Liver (tissue), 5 donors: ENCODE measurements around the gene TFF2. TPM values are rescaled to one million over a fixed set of nuclear protein-coding genes. Genes with fewer than 3 reads are reported as not detected.

Source experiments
- FOXA1 ChIP-seq: IDR thresholded peaks from 2 replicates; pipeline ENCODE4 v1.6.1; 2016; ENCODE audit warnings: antibody characterized with exemption
- GABPA ChIP-seq, 2 donors: IDR thresholded peaks in 1 of 2; conservative IDR thresholded peaks in 1 of 2; 2 replicates each; pipeline ENCODE4 v1.6.1; 2016; ENCODE audit warnings: antibody characterized with exemption in 2 of 2, mild to moderate bottlenecking in 1 of 2, moderate library complexity in 1 of 2
- HNF4G ChIP-seq: IDR thresholded peaks from 2 replicates; pipeline ENCODE4 v1.6.1; 2016; ENCODE audit warnings: antibody characterized with exemption
- NR2F2 ChIP-seq: IDR thresholded peaks from 2 replicates; pipeline ENCODE4 v1.6.1; 2016; ENCODE audit warnings: antibody characterized with exemption
- RAD21 ChIP-seq, 2 donors: IDR thresholded peaks; 2 replicates each; pipeline ENCODE4 v1.6.1; 2016; ENCODE audit warnings: antibody characterized with exemption in 2 of 2, mild to moderate bottlenecking in 2 of 2
- REST ChIP-seq: IDR thresholded peaks from 2 replicates; pipeline ENCODE4 v1.6.1; 2016; ENCODE audit warnings: antibody characterized with exemption, mild to moderate bottlenecking
- RXRA ChIP-seq, 2 donors: IDR thresholded peaks; 2 replicates each; pipeline ENCODE4 v1.6.1; 2017 to 2018; ENCODE audit warnings: antibody characterized with exemption in 2 of 2, mild to moderate bottlenecking in 1 of 2
- SP1 ChIP-seq: IDR thresholded peaks from 2 replicates; pipeline ENCODE4 v1.6.1; 2018; ENCODE audit warnings: antibody characterized with exemption, mild to moderate bottlenecking
- YY1 ChIP-seq: IDR thresholded peaks from 2 replicates; pipeline ENCODE4 v1.6.1; 2016; ENCODE audit warnings: antibody characterized with exemption, mild to moderate bottlenecking
- polyA plus RNA-seq, 2 donors: library from polyadenylated mRNA; stranded (reverse) in 1 of 2; unstranded in 1 of 2; fragments of 200-250 nt in 1 of 2; fragments of >200 nt in 1 of 2; fragmentation: Nextera tagmentation in 1 of 2; extraction: Ambion mirVana in 1 of 2; gene quantifications; one replicate each; pipeline versions ENCODE4 v1.2.1 to v1.2.3, GENCODE V29; 2013 to 2015
- total RNA-seq, 2 donors: library from RNA; depleted of rRNA; stranded (reverse); fragments of >200 nt; gene quantifications; one replicate each; pipeline ENCODE4 v1.2.3, GENCODE V29; 2014
- donor health status: healthy.
- donor health status: healthy.
- donor health status: healthy.

Gene TFF2
- total and polyA plus RNA-seq, 4 donors: 1.0 TPM; not detected in 3

- TF ChIP-seq REST (no peak), GABPA (IDR thresholded peaks at IDR 0.05 in 1 of 2, conservative IDR thresholded peaks at IDR 0.05 in 1 of 2) (no peak), SP1 (no peak), FOXA1 (no peak), NR2F2 (no peak), RAD21 (IDR thresholded peaks at IDR 0.05) (no peak), YY1 (no peak), RXRA (IDR thresholded peaks at IDR 0.05) (no peak), HNF4G (no peak)
Observed at GRCh38 chr21:42296501-42296900, 54.3 kb downstream of the TFF2 start (continued).

Other genes starting within 250 kb of the TFF2 start
- gene ABCG1, start 131.9 kb downstream of the TFF2 start, total RNA-seq: 1 to 10 TPM; 7.1 to 9.7 TPM
- gene ABCG1, start 131.9 kb downstream of the TFF2 start, polyA plus RNA-seq: 1 to 10 TPM; 1.6 to 3.5 TPM
- under 1 TPM; 0.09 to 0.50 TPM for gene TFF3, start 35.6 kb downstream of the TFF2 start, total RNA-seq
- 1 to 10 TPM; 2.5 to 4.1 TPM for gene TFF3, start 35.6 kb downstream of the TFF2 start, polyA plus RNA-seq
- not detected for gene TFF1, start 15.5 kb upstream of the TFF2 start, total RNA-seq
- not detected for gene TFF1, start 15.5 kb upstream of the TFF2 start, polyA plus RNA-seq
- gene TMPRSS3, start 45.1 kb upstream of the TFF2 start, total RNA-seq: under 1 TPM in 1 of 2 donors, not detected in 1; 0.50 TPM
- gene TMPRSS3, start 45.1 kb upstream of the TFF2 start, polyA plus RNA-seq: under 1 TPM in 1 of 2 donors, not detected in 1; 0.25 TPM
- under 1 TPM; 0.65 to 0.75 TPM for gene UBASH3A, start 52.9 kb upstream of the TFF2 start, total RNA-seq
- gene UBASH3A, start 52.9 kb upstream of the TFF2 start, polyA plus RNA-seq: under 1 TPM; 0.10 to 0.24 TPM
- gene RSPH1, start 145.2 kb upstream of the TFF2 start, total RNA-seq: under 1 TPM; 0.09 to 0.17 TPM
- under 1 TPM in 1 of 2 donors, not detected in 1; 0.16 TPM for gene RSPH1, start 145.2 kb upstream of the TFF2 start, polyA plus RNA-seq
- gene SLC37A1, start 162.9 kb upstream of the TFF2 start, total RNA-seq: 1 to 10 TPM; 6.1 to 7.2 TPM
- 1 to 10 TPM; 2.0 to 2.4 TPM for gene SLC37A1, start 162.9 kb upstream of the TFF2 start, polyA plus RNA-seq